Fibroblast of mammary gland (primary cell): ENCODE results near the gene FGF1.
"Not testable (repeated sequence)": the region's sequence is repeated elsewhere in the genome, so short reads cannot be mapped to it uniquely, and the experiment has no call there.

Experiments used
- DNase-seq: peaks from one replicate; pipeline ENCODE4 v3.0.0-alpha.2; 2010; ENCODE audit warnings: low read depth
- H3K4me3 ChIP-seq: 2 replicates; pipeline ENCODE4 v1.5.1; 2011; ENCODE audit warnings: low read depth, mild to moderate bottlenecking, low read length, moderate library complexity; ENCODE audit not compliant: control insufficient read depth
- TF ChIP-seq, protein P1 (sequence below): conservative IDR thresholded peaks from 2 replicates; pipeline ENCODE4 v1.5.1; 2011; ENCODE audit warnings: low read depth, low read length, inconsistent platforms; ENCODE audit not compliant: control insufficient read depth, insufficient read depth

Gene FGF1

DNA sequence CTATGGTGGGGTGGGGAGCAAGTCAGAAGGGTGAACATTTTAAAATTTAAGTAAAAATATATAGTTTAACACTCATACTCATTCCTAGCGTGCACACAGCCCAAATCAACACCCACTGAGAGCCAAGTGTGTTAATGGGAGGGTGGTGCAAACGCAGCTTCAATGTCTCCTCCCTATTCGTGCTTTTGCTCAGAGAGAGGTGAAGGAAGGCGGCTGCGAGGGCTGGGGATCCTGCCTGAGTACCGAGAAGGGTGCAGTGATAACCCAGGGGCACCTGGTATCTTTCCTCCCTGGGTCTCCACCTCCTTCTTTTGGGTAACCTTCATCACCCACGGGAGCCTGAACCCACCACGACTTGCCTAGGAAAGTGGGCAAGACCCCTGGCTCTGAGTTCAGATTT, 35.0 kb downstream of the FGF1 start:
- TF ChIP-seq, protein P1, sequence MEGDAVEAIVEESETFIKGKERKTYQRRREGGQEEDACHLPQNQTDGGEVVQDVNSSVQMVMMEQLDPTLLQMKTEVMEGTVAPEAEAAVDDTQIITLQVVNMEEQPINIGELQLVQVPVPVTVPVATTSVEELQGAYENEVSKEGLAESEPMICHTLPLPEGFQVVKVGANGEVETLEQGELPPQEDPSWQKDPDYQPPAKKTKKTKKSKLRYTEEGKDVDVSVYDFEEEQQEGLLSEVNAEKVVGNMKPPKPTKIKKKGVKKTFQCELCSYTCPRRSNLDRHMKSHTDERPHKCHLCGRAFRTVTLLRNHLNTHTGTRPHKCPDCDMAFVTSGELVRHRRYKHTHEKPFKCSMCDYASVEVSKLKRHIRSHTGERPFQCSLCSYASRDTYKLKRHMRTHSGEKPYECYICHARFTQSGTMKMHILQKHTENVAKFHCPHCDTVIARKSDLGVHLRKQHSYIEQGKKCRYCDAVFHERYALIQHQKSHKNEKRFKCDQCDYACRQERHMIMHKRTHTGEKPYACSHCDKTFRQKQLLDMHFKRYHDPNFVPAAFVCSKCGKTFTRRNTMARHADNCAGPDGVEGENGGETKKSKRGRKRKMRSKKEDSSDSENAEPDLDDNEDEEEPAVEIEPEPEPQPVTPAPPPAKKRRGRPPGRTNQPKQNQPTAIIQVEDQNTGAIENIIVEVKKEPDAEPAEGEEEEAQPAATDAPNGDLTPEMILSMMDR = no peak
- no peak for DNase-seq
- H3K4me3 ChIP-seq = no peak overlapping the region

DNA sequence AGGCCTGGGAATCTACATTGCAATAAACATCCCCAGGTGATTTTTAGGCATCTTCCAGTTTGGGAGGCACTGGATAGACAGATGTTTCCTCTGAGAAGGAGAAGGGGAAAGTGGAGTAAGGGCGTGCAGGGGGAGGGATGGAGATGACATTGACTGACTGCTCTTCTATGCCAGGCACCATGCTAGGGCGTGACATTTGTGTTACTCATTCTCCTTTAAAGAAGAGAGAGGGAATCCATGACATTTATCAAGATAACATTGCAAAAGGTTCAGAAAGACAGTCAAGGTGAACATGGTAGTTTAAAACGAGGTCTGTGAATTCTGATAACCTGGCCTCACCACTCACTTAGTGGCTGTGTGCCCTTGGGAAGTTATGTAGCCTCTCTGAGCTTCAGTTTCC, 35.8 kb downstream of the FGF1 start:
- DNase-seq = no peak
- no peak overlapping the region for H3K4me3 ChIP-seq
- TF ChIP-seq, protein P1 = no peak

DNA sequence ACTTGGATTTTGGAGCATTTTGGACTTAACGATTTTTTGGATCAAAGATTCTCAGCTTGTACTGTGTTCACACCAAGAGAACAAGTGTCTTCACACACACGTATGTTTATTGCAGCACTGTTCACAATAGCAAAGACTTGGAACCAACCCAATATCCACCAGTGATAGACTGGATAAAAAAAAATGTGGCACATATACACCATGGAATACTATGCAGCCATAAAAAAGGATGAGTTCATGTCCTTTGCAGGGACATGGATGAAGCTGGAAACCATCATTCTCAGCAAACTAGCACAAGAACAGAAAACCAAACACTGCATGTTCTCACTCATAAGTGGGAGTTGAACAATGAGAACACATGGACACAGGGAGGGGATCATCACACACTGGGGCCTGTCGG, 37.8 kb downstream of the FGF1 start:
- H3K4me3 ChIP-seq, DNase-seq: not testable (repeated sequence)

DNA sequence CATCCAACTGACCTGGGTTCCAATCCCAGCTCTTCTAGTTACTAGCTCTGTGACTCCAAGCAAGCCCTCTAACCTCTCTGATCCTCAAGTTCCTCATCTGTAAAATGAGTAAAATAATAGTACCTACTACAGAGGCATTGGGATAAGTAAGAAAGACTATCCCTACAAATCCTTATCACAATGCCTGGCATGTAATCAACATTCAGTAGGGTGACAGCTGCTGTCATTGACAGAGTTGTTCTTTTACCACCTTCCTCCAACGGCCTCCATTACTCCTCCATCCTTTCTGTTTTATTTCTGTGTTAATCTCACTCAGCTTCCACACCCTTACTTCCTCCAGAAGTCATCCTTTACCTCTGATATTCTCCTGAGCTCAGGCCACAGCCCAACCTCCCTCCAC, 40.4 kb downstream of the FGF1 start:
- H3K4me3 ChIP-seq = no peak overlapping the region
- no peak for DNase-seq
- TF ChIP-seq, protein P1 = no peak

DNA sequence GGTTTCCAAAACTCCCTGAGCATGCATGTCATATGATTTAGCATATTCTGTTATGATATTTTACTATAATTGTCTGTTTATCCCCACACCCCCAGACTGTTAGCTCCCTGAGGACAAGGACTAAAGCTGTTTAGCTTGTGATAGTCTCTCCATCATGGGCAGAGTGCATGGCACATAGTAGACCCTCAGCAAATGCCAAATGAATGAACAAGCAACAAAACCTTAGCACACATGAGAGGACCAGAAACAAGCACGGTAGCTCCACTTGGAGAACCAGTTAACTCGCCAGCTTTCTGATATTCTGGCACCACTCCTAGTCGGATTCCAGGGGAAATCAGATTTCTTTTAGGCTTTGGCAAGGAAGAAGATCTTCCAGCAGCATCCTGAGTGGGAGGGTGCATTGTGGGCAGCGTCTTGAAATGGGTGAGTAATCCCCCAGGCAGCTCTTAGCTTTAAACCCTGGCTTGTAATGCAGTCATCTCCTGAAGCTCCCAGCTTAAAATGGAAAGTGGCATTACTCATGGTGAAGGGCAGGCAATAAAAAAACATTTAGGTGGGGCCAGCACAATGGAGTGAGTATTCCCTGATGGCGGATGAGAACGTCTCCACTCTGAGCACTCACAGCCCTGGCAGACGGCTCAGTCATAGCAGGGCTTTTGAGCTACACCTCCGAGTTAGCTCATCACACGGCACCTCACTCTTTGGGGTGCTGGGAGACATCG, 41.1 kb downstream of the FGF1 start:
- TF ChIP-seq, protein P1 = no peak
- DNase-seq = peak; percentile 99
- no peak overlapping the region for H3K4me3 ChIP-seq

DNA sequence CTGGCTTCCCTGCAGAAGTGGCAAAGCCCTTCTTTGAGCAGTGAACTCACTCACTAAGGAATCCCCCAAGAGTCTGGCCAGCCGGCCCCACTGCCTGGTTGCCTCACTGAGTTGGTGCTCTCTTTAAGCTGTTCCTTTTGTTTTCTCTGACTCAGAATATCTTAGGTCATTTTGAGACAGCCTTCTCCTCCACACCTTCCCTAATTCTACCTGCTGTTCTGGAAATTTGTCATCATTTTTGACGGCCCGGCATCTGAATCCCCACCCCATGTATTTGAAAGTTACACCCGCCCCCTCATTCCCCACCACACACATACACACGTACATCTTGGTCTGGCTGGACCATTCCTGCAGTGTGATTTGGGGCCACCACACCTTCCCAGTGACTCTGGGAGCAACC, 41.8 kb downstream of the FGF1 start:
- peak; percentile 41 for DNase-seq
- no peak overlapping the region for H3K4me3 ChIP-seq
- TF ChIP-seq, protein P1 = no peak

DNA sequence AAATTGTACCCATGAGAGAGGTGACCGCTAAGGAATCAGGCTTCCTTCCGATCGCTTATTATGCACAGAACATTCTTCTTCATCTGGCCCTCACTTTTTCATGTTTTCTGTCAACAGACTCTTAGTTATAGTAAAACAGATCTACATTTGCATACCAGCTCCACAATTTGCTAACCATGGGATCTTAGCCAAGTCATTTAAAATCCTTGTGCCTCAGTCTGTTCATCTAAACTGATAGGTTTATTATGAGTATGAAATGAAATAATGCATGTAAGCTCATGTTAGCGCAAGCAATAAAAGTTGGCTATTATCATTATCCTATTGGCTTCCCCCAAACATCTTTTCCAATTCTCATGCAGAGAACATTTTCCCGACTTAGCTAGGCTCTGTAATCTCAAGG, 42.3 kb downstream of the FGF1 start:
- DNase-seq = no peak
- no peak overlapping the region for H3K4me3 ChIP-seq
- TF ChIP-seq, protein P1 = no peak
